Measurements from ENCODE around the gene FAM124A. TPM values are rescaled to one million over a fixed set of nuclear protein-coding genes. Genes with fewer than 3 reads are reported as not detected.

The FAM124A gene
- total and polyA plus RNA-seq, 2 donors (not counting 3 experiments of a cell fraction or from before 2014, with no cell fraction given) = 3.8 to 9.9 TPM

DNA sequence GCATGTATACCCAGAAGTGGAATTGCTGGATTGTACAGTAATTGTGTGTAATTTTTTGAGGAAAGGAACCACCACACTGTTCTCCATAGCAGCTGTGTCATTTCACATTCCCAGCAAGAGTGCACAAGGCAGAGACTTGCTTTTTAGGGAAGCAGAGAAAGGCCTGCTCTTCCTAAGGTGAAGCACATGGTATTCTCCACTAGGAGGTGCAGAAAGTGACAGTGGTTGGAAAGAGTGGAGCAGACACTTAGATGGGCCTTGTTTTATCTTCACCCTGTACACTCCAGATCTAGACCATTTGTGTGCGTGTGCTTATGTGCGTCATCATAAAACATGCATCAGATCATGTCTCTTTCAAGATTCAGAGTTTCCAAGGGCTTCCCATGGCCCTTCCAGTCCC is 35.0 kb downstream of the FAM124A start:
- FAIRE-seq (no peak), DNase-seq (ENCODE audit: low read depth, low spot score) (no peak)
- no peak overlapping the region for H3K9ac ChIP-seq (replicated peaks; ENCODE audit: extremely low read depth, insufficient read depth, low read length)
- no TSS peak for BruUV-seq (replicated peaks)
- peaks cover 0 to 5% of the 10 kb centered on the region in 2 experiments for H3K36me3 ChIP-seq (ENCODE audit: control insufficient read depth in 2 of 2, extremely low read depth in 1 of 2, insufficient read depth in 2 of 2, low read length in 2 of 2)
- no peaks in the 10 kb centered on the region for H3K79me2 ChIP-seq (ENCODE audit: control insufficient read depth, insufficient read depth, low read length)
- ChIA-PET CTCF (no interaction called here), POLR2A (no interaction called here)
- H3K4me3 ChIP-seq (replicated peaks in 1 of 3; ENCODE audit: insufficient read depth in 1 of 3, low read depth in 1 of 3, low read length in 3 of 3) = no peak overlapping the region
- no peaks in the 10 kb centered on the region for H3K4me1 ChIP-seq (ENCODE audit: control insufficient read depth, extremely low read depth, insufficient read depth, low read length)
- no peaks in the 10 kb centered on the region for H3K27me3 ChIP-seq (ENCODE audit: control insufficient read depth in 2 of 2, insufficient read depth in 2 of 2, low read length in 2 of 2)
- no peaks in the 10 kb centered on the region for H3K9me1 ChIP-seq (replicated peaks; ENCODE audit: control insufficient read depth, extremely low read depth, insufficient read depth, low read length)
- intact Hi-C loops (cut with micrococcal nuclease) (no loop called here), dilution Hi-C loops (cut with MboI; ENCODE audit: extremely low pct_ligation_motif_present, low sequenced_read_pairs) (no loop called here)
- no peaks in the 10 kb centered on the region for H3K9me3 ChIP-seq (replicated peaks; ENCODE audit: control insufficient read depth, insufficient read depth, low read length)
- no peak overlapping the region for H3K4me2 ChIP-seq (ENCODE audit: insufficient read depth, low read length)
- TF ChIP-seq MAX (IDR thresholded peaks at IDR 0.05; ENCODE audit: insufficient read depth, insufficient read length) (no peak), GATA2 (IDR thresholded peaks at IDR 0.05; ENCODE audit: insufficient read depth, insufficient read length, low read depth, low read length) (no peak)
- H4K20me1 ChIP-seq (replicated peaks; ENCODE audit: control insufficient read depth, extremely low read depth, insufficient read depth, low read length) = no peaks in the 10 kb centered on the region
- no peak overlapping the region for H3K27ac ChIP-seq (ENCODE audit: insufficient read depth, low read depth, low read length)
- no peak overlapping the region for H2AFZ ChIP-seq (ENCODE audit: low read depth, low read length)

- FAIRE-seq = no peak
- BruUV-seq (replicated peaks) = no TSS peak
- Histone ChIP-seq H3K27me3 (ENCODE audit: control insufficient read depth in 2 of 2, insufficient read depth in 2 of 2, low read length in 2 of 2) (no peaks in the 10 kb centered on the region), H3K9ac (replicated peaks; ENCODE audit: extremely low read depth, insufficient read depth, low read length) (no peak overlapping the region), H3K4me1 (ENCODE audit: control insufficient read depth, extremely low read depth, insufficient read depth, low read length) (no peaks in the 10 kb centered on the region), H2AFZ (ENCODE audit: low read depth, low read length) (no peak overlapping the region), H3K36me3 (ENCODE audit: control insufficient read depth in 2 of 2, extremely low read depth in 1 of 2, insufficient read depth in 2 of 2, low read length in 2 of 2) (peaks cover 0 to 5% of the 10 kb centered on the region in 2 experiments), H4K20me1 (replicated peaks; ENCODE audit: control insufficient read depth, extremely low read depth, insufficient read depth, low read length) (no peaks in the 10 kb centered on the region), H3K9me1 (replicated peaks; ENCODE audit: control insufficient read depth, extremely low read depth, insufficient read depth, low read length) (no peaks in the 10 kb centered on the region), H3K9me3 (replicated peaks; ENCODE audit: control insufficient read depth, insufficient read depth, low read length) (no peaks in the 10 kb centered on the region), H3K27ac (ENCODE audit: insufficient read depth, low read depth, low read length) (no peak overlapping the region), H3K79me2 (ENCODE audit: control insufficient read depth, insufficient read depth, low read length) (no peaks in the 10 kb centered on the region), H3K4me2 (ENCODE audit: insufficient read depth, low read length) (no peak overlapping the region), H3K4me3 (replicated peaks in 1 of 3; ENCODE audit: insufficient read depth in 1 of 3, low read depth in 1 of 3, low read length in 3 of 3) (no peak overlapping the region)
- ChIA-PET CTCF (no interaction called here), POLR2A (no interaction called here)
- intact Hi-C loops (cut with micrococcal nuclease) = no loop called here
- no peak for TF ChIP-seq GATA2 (IDR thresholded peaks at IDR 0.05; ENCODE audit: insufficient read depth, insufficient read length, low read depth, low read length)
- no peak for TF ChIP-seq POLR2A (IDR thresholded peaks at IDR 0.05; ENCODE audit: low read depth, low read length)
- TF ChIP-seq POLR2AphosphoS5 (IDR thresholded peaks at IDR 0.05; ENCODE audit: insufficient read depth, low read depth, low read length) = no peak
- TF ChIP-seq MAX (IDR thresholded peaks at IDR 0.05; ENCODE audit: insufficient read depth, insufficient read length) = no peak
- DNase-seq (ENCODE audit: low read depth, low spot score) = no peak
- dilution Hi-C loops (cut with MboI; ENCODE audit: extremely low pct_ligation_motif_present, low sequenced_read_pairs) = no loop called here
Measured at GRCh38 chr13:51258612-51259548, 36.7 kb downstream of the FAM124A start.

Measured in endothelial cell of umbilical vein (primary cell).